VCaP (cell line): Measurements from ENCODE around the gene TPPP3.

ENCODE experiments used
- H3K27ac ChIP-seq: fragments of 450-650 bp; 2 replicates; pipeline ENCODE4 v1.5.1; 2017
- CTCF ChIP-seq: fragments of 450-650 bp; conservative IDR thresholded peaks from 2 replicates; pipeline ENCODE4 v1.5.1; 2017; ENCODE audit warnings: mild to moderate bottlenecking, moderate library complexity

The TPPP3 gene

GRCh38 chr16:67341250-67341649 lies 52.0 kb downstream of the TPPP3 start:
- TF ChIP-seq CTCF: no peak
- no peak overlapping the region for H3K27ac ChIP-seq
